Caco-2 (cell line): ENCODE results near the gene SMIM44. TPM values are rescaled to one million over a fixed set of nuclear protein-coding genes. Genes with fewer than 3 reads are reported as not detected.

ENCODE experiments used
- BruUV-seq: library from RNA; stranded (reverse); fragments of 400-500 nt; replicated peaks from 2 replicates; lab custom pipeline; 2021; lab: Mats Ljungman, UMichigan
- CTCF ChIA-PET: fragments of 300-600 bp; sonication (Branson Sonifier 250); formaldehyde crosslinking; loops from one replicate; lab custom pipeline; 2022; ENCODE audit warnings: antibody characterized with exemption; lab: Charles Lee
- POLR2A ChIA-PET: fragments of 300-600 bp; sonication (Branson Sonifier 250); formaldehyde crosslinking; loops from one replicate; lab custom pipeline; 2022; ENCODE audit warnings: antibody characterized with exemption; lab: Charles Lee
- DNase-seq, 2 experiments: peaks; one replicate each; pipeline versions ENCODE4 v3.0.0 to v3.0.0-alpha.2; 2020 to 2022
- H3K27me3 ChIP-seq: replicated peaks from 2 replicates; pipeline ENCODE4 v1.6.0; 2011; ENCODE audit warnings: low read length; ENCODE audit not compliant: control insufficient read depth, insufficient read depth
- H3K36me3 ChIP-seq: 2 replicates; pipeline ENCODE4 v1.5.1; 2011; ENCODE audit warnings: low read length; ENCODE audit not compliant: control insufficient read depth, insufficient read depth
- H3K4me1 ChIP-seq: fragments of 250-450 bp; sonication (Bioruptor Pico); 2 replicates; pipeline ENCODE4 v1.5.1; 2020; ENCODE audit warnings: mild to moderate bottlenecking
- H3K4me3 ChIP-seq: 2 replicates; pipeline ENCODE4 v1.5.1; 2011; ENCODE audit warnings: low read depth, mild to moderate bottlenecking, control low read depth, low read length
- H3K9me3 ChIP-seq: fragments of 250-450 bp; sonication (Bioruptor Pico); 2 replicates; pipeline ENCODE4 v1.5.1; 2020; ENCODE audit warnings: mild to moderate bottlenecking, moderate library complexity
- H3K27ac Mint-ChIP-seq: one replicate; pipeline ENCODE4 v1.8.0; 2022; ENCODE audit warnings: mixed read lengths; ENCODE audit not compliant: unreplicated experiment
- H3K27me3 Mint-ChIP-seq: one replicate; pipeline ENCODE4 v1.8.0; 2022; ENCODE audit warnings: mixed read lengths; ENCODE audit not compliant: insufficient read depth, unreplicated experiment
- H3K36me3 Mint-ChIP-seq: one replicate; pipeline ENCODE4 v1.8.0; 2022; ENCODE audit warnings: mild to moderate bottlenecking, mixed read lengths; ENCODE audit not compliant: insufficient read depth, unreplicated experiment
- H3K4me1 Mint-ChIP-seq: one replicate; pipeline ENCODE4 v1.8.0; 2022; ENCODE audit warnings: low read depth, mixed read lengths; ENCODE audit not compliant: unreplicated experiment
- H3K4me3 Mint-ChIP-seq: one replicate; pipeline ENCODE4 v1.8.0; 2022; ENCODE audit warnings: mild to moderate bottlenecking, moderate library complexity, mixed read lengths; ENCODE audit not compliant: unreplicated experiment
- H3K9me3 Mint-ChIP-seq: one replicate; pipeline ENCODE4 v1.8.0; 2022; ENCODE audit warnings: mixed read lengths; ENCODE audit not compliant: unreplicated experiment
- CTCF ChIP-seq, 2 experiments: fragments of 200-600 bp in 1 of 2; IDR thresholded peaks; 1 replicate in 1 of 2; 2 replicates in 1 of 2; pipeline versions ENCODE4 v1.5.1 to v1.8.0; 2011 to 2022; ENCODE audit warnings: antibody characterized with exemption in 1 of 2, control low read depth in 1 of 2, inconsistent platforms in 1 of 2, low read depth in 1 of 2, low read length in 1 of 2, mild to moderate bottlenecking in 1 of 2, moderate library complexity in 1 of 2; ENCODE audit not compliant: insufficient read depth in 1 of 2, severe bottlenecking in 1 of 2, unreplicated experiment in 1 of 2
- intact Hi-C: fragments of 100-400 bp; cut with micrococcal nuclease; formaldehyde crosslinking; loops from one replicate; pipeline ENCODE4 v1.10.0; 2022; ENCODE audit not compliant: unreplicated experiment
- total RNA-seq: library from RNA; stranded (reverse); gene quantifications from 2 replicates; pipeline ENCODE4 v1.2.3, GENCODE V29; 2022

The SMIM44 gene
- total RNA-seq, 1 experiment from 2014 or later, result not detected

DNA sequence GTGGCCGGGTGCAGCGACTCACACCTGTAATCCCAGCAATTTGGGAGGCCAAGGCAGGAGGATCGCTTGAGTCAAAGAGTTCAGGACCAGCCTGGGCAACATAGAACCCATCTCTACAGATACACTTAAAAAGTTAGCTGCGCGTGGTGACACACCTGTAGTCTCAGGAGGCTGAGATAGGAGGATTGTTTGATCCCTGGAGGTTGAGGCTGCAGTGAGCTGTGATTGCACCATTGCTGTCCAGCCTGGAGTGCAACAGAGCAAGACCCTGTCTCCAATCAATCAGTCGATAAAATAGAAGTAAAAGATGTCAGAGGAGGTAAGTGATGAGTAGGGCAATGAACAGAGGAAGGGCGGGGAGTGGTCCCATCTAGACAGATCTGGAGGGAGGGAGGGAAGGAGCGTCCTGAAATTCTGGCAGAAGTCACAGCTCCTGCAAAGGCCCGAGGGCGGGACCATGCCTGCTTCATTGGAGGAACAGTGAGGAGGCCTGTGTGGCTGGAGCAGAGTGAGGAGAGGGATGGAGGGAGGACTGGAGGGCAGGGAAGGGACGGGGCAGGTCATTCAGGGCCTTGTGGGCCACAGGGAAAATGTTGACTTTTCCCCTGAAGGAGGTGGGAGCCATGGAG lies 12.6 kb downstream of the SMIM44 start:
- Histone ChIP-seq H3K4me3 (no peak overlapping the region), H3K4me1 (peaks cover 32% of the 10 kb centered on the region), H3K9me3 (no peaks in the 10 kb centered on the region), H3K36me3 (no peaks in the 10 kb centered on the region), H3K27me3 (no peaks in the 10 kb centered on the region)
- no peak for DNase-seq
- no peak overlapping the region for H3K27ac Mint-ChIP-seq
- intact Hi-C loops, result no loop called here
- no peaks in the 10 kb centered on the region for H3K27me3 Mint-ChIP-seq
- no peak for TF ChIP-seq CTCF (IDR thresholded peaks at IDR 0.05; ENCODE audit: insufficient read depth in 1 of 2, low read depth in 1 of 2, low read length in 1 of 2, severe bottlenecking in 1 of 2, unreplicated experiment in 1 of 2)
- CTCF ChIA-PET, result interaction anchor here (0.7 to 1.5 kb wide), 2 partner anchors 14 to 860 kb away, joined by 3 to 5 read pairs; no protein-coding TSS in a partner anchor
- no peak overlapping the region for H3K4me3 Mint-ChIP-seq
- POLR2A ChIA-PET, result no interaction called here
- H3K9me3 Mint-ChIP-seq, result no peaks in the 10 kb centered on the region
- no peaks in the 10 kb centered on the region for H3K36me3 Mint-ChIP-seq
- BruUV-seq, result no TSS peak
- no peaks in the 10 kb centered on the region for H3K4me1 Mint-ChIP-seq

DNA sequence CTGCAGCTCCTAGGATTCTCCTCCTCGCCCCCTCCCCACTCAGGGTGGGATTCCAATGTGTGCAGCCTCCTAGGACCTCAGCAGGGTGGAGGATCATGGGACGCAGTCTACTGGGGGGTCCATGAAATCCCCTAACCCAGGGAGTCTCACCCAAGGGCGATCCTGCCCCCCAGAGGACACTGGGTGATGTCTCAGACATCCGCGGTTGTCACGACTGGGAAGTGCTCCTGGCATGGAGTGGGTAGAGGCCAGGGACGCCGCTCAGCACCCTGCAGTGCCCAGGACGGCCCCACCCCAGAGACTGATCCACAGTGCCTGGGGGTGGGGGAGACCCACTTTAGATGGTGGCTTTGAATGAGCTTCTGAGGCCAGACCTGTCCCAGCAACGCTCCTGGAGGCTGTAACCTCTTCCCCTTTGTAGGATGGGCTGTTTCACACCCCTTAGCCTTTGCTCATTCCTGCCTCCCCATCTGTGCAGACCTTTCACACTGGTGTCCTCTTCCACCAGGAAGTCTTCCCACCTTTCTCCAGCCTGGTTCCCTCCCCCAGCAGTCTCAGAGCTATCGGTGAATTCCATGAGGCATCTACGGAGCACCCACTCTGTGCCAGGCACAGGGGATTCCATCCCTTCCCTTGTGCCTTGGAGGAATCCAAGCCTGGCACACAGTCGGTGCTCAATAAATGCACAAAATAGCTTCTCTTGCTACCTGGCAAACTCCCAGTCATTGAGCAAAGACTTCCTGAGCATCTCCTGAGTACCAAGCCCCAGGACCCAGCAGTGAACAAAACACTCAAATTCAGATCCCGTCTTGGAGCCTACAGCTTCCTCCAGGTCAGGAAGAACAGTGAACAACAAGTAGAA lies 13.4 kb downstream of the SMIM44 start:
- no TSS peak for BruUV-seq
- Histone ChIP-seq H3K27me3 (no peaks in the 10 kb centered on the region), H3K9me3 (no peaks in the 10 kb centered on the region), H3K4me1 (peaks cover 28% of the 10 kb centered on the region), H3K4me3 (no peak overlapping the region), H3K36me3 (no peaks in the 10 kb centered on the region)
- no peaks in the 10 kb centered on the region for H3K9me3 Mint-ChIP-seq
- H3K27ac Mint-ChIP-seq, result no peak overlapping the region
- ChIA-PET POLR2A (no interaction called here), CTCF (interaction anchor here (1.0 to 1.5 kb wide), 2 partner anchors 15 to 37 kb away, joined by 4 to 5 read pairs; no protein-coding TSS in a partner anchor)
- no peaks in the 10 kb centered on the region for H3K36me3 Mint-ChIP-seq
- no peak overlapping the region for H3K4me3 Mint-ChIP-seq
- H3K27me3 Mint-ChIP-seq, result no peaks in the 10 kb centered on the region
- TF ChIP-seq CTCF (IDR thresholded peaks at IDR 0.05; ENCODE audit: insufficient read depth in 1 of 2, low read depth in 1 of 2, low read length in 1 of 2, severe bottlenecking in 1 of 2, unreplicated experiment in 1 of 2), result no peak
- no peaks in the 10 kb centered on the region for H3K4me1 Mint-ChIP-seq
- intact Hi-C loops, result no loop called here
- no peak for DNase-seq

- no peaks in the 10 kb centered on the region for H3K36me3 Mint-ChIP-seq
- no TSS peak for BruUV-seq
- no peak for DNase-seq
Measured at GRCh38 chr19:3468211-3468610, 15.0 kb downstream of the SMIM44 start.

More at GRCh38 chr19:3468211-3468610, 15.0 kb downstream of the SMIM44 start:
- Histone ChIP-seq H3K4me3 (no peak overlapping the region), H3K36me3 (no peaks in the 10 kb centered on the region), H3K4me1 (peaks cover 11% of the 10 kb centered on the region), H3K27me3 (no peaks in the 10 kb centered on the region), H3K9me3 (no peaks in the 10 kb centered on the region)
- H3K9me3 Mint-ChIP-seq, result no peaks in the 10 kb centered on the region
- no peaks in the 10 kb centered on the region for H3K4me1 Mint-ChIP-seq
- intact Hi-C loops, result no loop called here
- H3K4me3 Mint-ChIP-seq, result no peak overlapping the region
- no peak for TF ChIP-seq CTCF (IDR thresholded peaks at IDR 0.05; ENCODE audit: insufficient read depth in 1 of 2, low read depth in 1 of 2, low read length in 1 of 2, severe bottlenecking in 1 of 2, unreplicated experiment in 1 of 2)
- no peak overlapping the region for H3K27ac Mint-ChIP-seq
- CTCF ChIA-PET, result no interaction called here
- no peaks in the 10 kb centered on the region for H3K27me3 Mint-ChIP-seq
- POLR2A ChIA-PET, result no interaction called here
